ENCODE data around the gene PHF13. TPM values are rescaled to one million over a fixed set of nuclear protein-coding genes. Genes with fewer than 3 reads are reported as not detected.

PHF13 gene
- 10 to 100 TPM; 12.9 to 17.7 (median 15.7) TPM for total RNA-seq

- Histone ChIP-seq H3K4me3 (peak within 1 kb of the TSS; percentile 92 to 100 (median 98)), H3K36me3 (peaks cover 0 to 13% (median 0%) of the 10 kb centered on the region in 3 donors), H3K9me3 (no peaks in the 10 kb centered on the region), H3K27ac (peak within 1 kb of the TSS; percentile 83 to 99 (median 96)), H3K27me3 (no peaks in the 10 kb centered on the region), H3K4me1 (peaks cover 0 to 49% (median 20%) of the 10 kb centered on the region in 4 donors)
- 0 to 1% methylated on average over 5 to 20 of the region's 84 CpGs for WGBS, 2 donors
- peak; percentile 50 to 83 for TF ChIP-seq EP300 (IDR thresholded peaks at IDR 0.05)
- peak in 1 of 5 experiments; percentile 14 for TF ChIP-seq CTCF (IDR thresholded peaks at IDR 0.05)
- peak; percentile 38 to 74 for TF ChIP-seq POLR2A (IDR thresholded peaks at IDR 0.05)
- DNase-seq (ENCODE audit: low spot score in 2 of 2): peak; percentile 98 to 99
Observed at GRCh38 chr1:6613361-6614018, at the start of gene PHF13. TSS of gene PHF13 (plus strand) at chr1:6613731. CDS start at chr1:6614067, 336 bp downstream.

- DNase-seq (ENCODE audit: low spot score in 2 of 2): no peak
- no peak for TF ChIP-seq CTCF (IDR thresholded peaks at IDR 0.05)
- TF ChIP-seq EP300 (IDR thresholded peaks at IDR 0.05): no peak
- TF ChIP-seq POLR2A (IDR thresholded peaks at IDR 0.05): no peak
- WGBS, 2 donors: 93% methylated on average over 11 of the region's 11 CpGs
Observed at GRCh38 chr1:6569033-6569432, 44.5 kb upstream of the PHF13 start.

GRCh38 chr1:6570100-6570499, 43.4 kb upstream of the PHF13 start:
- H3K4me1 ChIP-seq: no peaks in the 10 kb centered on the region
- TF ChIP-seq CTCF (IDR thresholded peaks at IDR 0.05): no peak
- no peak for TF ChIP-seq EP300 (IDR thresholded peaks at IDR 0.05)
- no peak for TF ChIP-seq POLR2A (IDR thresholded peaks at IDR 0.05)
- H3K9me3 ChIP-seq: peaks cover 0 to 11% (median 0%) of the 10 kb centered on the region in 4 donors
- no peak overlapping the region for H3K4me3 ChIP-seq
- H3K36me3 ChIP-seq: no peaks in the 10 kb centered on the region
- WGBS, 2 donors: 51 to 59% methylated on average over 3 of the region's 3 CpGs
- H3K27ac ChIP-seq: no peak overlapping the region
- no peak for DNase-seq (ENCODE audit: low spot score in 2 of 2)
- no peaks in the 10 kb centered on the region for H3K27me3 ChIP-seq

More at GRCh38 chr1:6569033-6569432, 44.5 kb upstream of the PHF13 start:
- no peaks in the 10 kb centered on the region for H3K27me3 ChIP-seq
- no peak overlapping the region for H3K27ac ChIP-seq
- no peaks in the 10 kb centered on the region for H3K36me3 ChIP-seq
- H3K4me3 ChIP-seq: no peak overlapping the region
- H3K4me1 ChIP-seq: no peaks in the 10 kb centered on the region
- peaks cover 0 to 11% (median 0%) of the 10 kb centered on the region in 4 donors for H3K9me3 ChIP-seq

GRCh38 chr1:6570987-6571386, 42.5 kb upstream of the PHF13 start:
- no peak for DNase-seq (ENCODE audit: low spot score in 2 of 2)
- WGBS, 2 donors: 75 to 80% methylated on average over 4 to 5 of the region's 5 CpGs

More at GRCh38 chr1:6570987-6571386, 42.5 kb upstream of the PHF13 start:
- TF ChIP-seq POLR2A (IDR thresholded peaks at IDR 0.05) (no peak), CTCF (IDR thresholded peaks at IDR 0.05) (no peak), EP300 (IDR thresholded peaks at IDR 0.05) (no peak)
- Histone ChIP-seq H3K36me3 (no peaks in the 10 kb centered on the region), H3K4me1 (no peaks in the 10 kb centered on the region), H3K9me3 (peaks cover 0 to 11% (median 0%) of the 10 kb centered on the region in 4 donors), H3K4me3 (no peak overlapping the region), H3K27ac (no peak overlapping the region), H3K27me3 (no peaks in the 10 kb centered on the region)

Data from tibial nerve (tissue), 4 donors.